H9 (cell line): ENCODE measurements around the gene CCDC177. TPM values are rescaled to one million over a fixed set of nuclear protein-coding genes. Genes with fewer than 3 reads are reported as not detected.

Experiments used
- DNase-seq: peaks from one replicate; pipeline ENCODE4 v3.0.0-alpha.2; 2017
- H2AFZ ChIP-seq: one replicate; pipeline ENCODE4 v1.6.1; 2013; ENCODE audit warnings: mild to moderate bottlenecking, low read length, control low read depth, moderate library complexity
- H2AK5ac ChIP-seq: 2 replicates; pipeline ENCODE4 v1.6.1; 2013; ENCODE audit warnings: low read length, control low read depth, mixed read lengths; ENCODE audit not compliant: insufficient read length
- H2BK120ac ChIP-seq: one replicate; pipeline ENCODE4 v1.6.1; 2013; ENCODE audit warnings: low read depth, mild to moderate bottlenecking, low read length, control low read depth, inconsistent platforms; ENCODE audit not compliant: poor library complexity, severe bottlenecking
- H2BK12ac ChIP-seq: 2 replicates; pipeline ENCODE4 v1.6.1; 2013; ENCODE audit warnings: low read length, control low read depth, mixed read lengths, low read depth; ENCODE audit not compliant: insufficient read length
- H2BK15ac ChIP-seq: 2 replicates; pipeline ENCODE4 v1.6.1; 2013; ENCODE audit warnings: low read depth, low read length, control low read depth
- H2BK20ac ChIP-seq: one replicate; pipeline ENCODE4 v1.6.1; 2013; ENCODE audit warnings: low read depth, mild to moderate bottlenecking, low read length, control low read depth, inconsistent platforms; ENCODE audit not compliant: poor library complexity, severe bottlenecking
- H2BK5ac ChIP-seq: 2 replicates; pipeline ENCODE4 v1.6.1; 2013; ENCODE audit warnings: low read length, control low read depth, mixed read lengths; ENCODE audit not compliant: insufficient read length
- H3K14ac ChIP-seq: 2 replicates; pipeline ENCODE4 v1.6.1; 2013; ENCODE audit warnings: low read length, control low read depth; ENCODE audit not compliant: insufficient read depth
- H3K18ac ChIP-seq: 2 replicates; pipeline ENCODE4 v1.6.1; 2013; ENCODE audit warnings: low read depth, mild to moderate bottlenecking, mixed read lengths, low read length, control low read depth; ENCODE audit not compliant: insufficient read length
- H3K23ac ChIP-seq: 2 replicates; pipeline ENCODE4 v1.6.1; 2013; ENCODE audit warnings: low read length, control low read depth, mixed read lengths, low read depth; ENCODE audit not compliant: insufficient read length
- H3K23me2 ChIP-seq: 2 replicates; pipeline ENCODE4 v1.6.1; 2013; ENCODE audit warnings: low read depth, mild to moderate bottlenecking, mixed read lengths, low read length, control low read depth; ENCODE audit not compliant: insufficient read length, poor library complexity, severe bottlenecking
- H3K27ac ChIP-seq: 2 replicates; pipeline ENCODE4 v1.5.1; 2013; ENCODE audit warnings: low read length, control low read depth, mixed read lengths, low read depth; ENCODE audit not compliant: insufficient read length
- H3K27me3 ChIP-seq: 2 replicates; pipeline ENCODE4 v1.6.1; 2013; ENCODE audit warnings: low read length, control low read depth, inconsistent platforms; ENCODE audit not compliant: insufficient read depth
- H3K4ac ChIP-seq: 2 replicates; pipeline ENCODE4 v1.6.1; 2013; ENCODE audit warnings: low read depth, mild to moderate bottlenecking, control low read depth, inconsistent platforms, low read length, moderate library complexity
- H3K4me1 ChIP-seq: 2 replicates; pipeline ENCODE4 v1.6.1; 2013; ENCODE audit warnings: low read length, control low read depth, inconsistent platforms; ENCODE audit not compliant: insufficient read depth
- H3K4me2 ChIP-seq: 2 replicates; pipeline ENCODE4 v1.6.1; 2013; ENCODE audit warnings: low read length, control low read depth, mixed read lengths; ENCODE audit not compliant: insufficient read length, insufficient read depth
- H3K56ac ChIP-seq: 2 replicates; pipeline ENCODE4 v1.6.1; 2013; ENCODE audit warnings: low read depth, mild to moderate bottlenecking, mixed read lengths, low read length, control low read depth; ENCODE audit not compliant: insufficient read length
- H3K79me1 ChIP-seq: 2 replicates; pipeline ENCODE4 v1.6.1; 2013; ENCODE audit warnings: low read depth, mild to moderate bottlenecking, moderate library complexity, low read length, control low read depth, inconsistent platforms; ENCODE audit not compliant: insufficient read depth, poor library complexity, severe bottlenecking
- H3K79me2 ChIP-seq: 2 replicates; pipeline ENCODE4 v1.6.1; 2013; ENCODE audit warnings: low read length, control low read depth, inconsistent platforms; ENCODE audit not compliant: insufficient read depth
- H3K9ac ChIP-seq: 2 replicates; pipeline ENCODE4 v1.6.1; 2013; ENCODE audit warnings: low read length, control low read depth, mixed read lengths; ENCODE audit not compliant: insufficient read length; ENCODE audit errors: extremely low read depth
- H3K9me3 ChIP-seq: one replicate; pipeline ENCODE4 v1.6.1; 2013; ENCODE audit warnings: low read depth, low read length, inconsistent platforms; ENCODE audit not compliant: control insufficient read depth
- H3T11ph ChIP-seq: one replicate; pipeline ENCODE4 v1.6.1; 2013; ENCODE audit warnings: mild to moderate bottlenecking, low read length, control low read depth, inconsistent platforms
- H4K20me1 ChIP-seq: one replicate; pipeline ENCODE4 v1.6.1; 2013; ENCODE audit not compliant: control insufficient read depth, insufficient read length, insufficient read depth
- H4K5ac ChIP-seq: 2 replicates; pipeline ENCODE4 v1.6.1; 2013; ENCODE audit warnings: low read depth, mild to moderate bottlenecking, mixed read lengths, low read length, control low read depth; ENCODE audit not compliant: insufficient read length
- H4K8ac ChIP-seq: replicated peaks from 2 replicates; pipeline ENCODE4 v1.6.1; 2013; ENCODE audit warnings: low read length, control low read depth, mixed read lengths, low read depth; ENCODE audit not compliant: insufficient read length
- H4K91ac ChIP-seq: 2 replicates; pipeline ENCODE4 v1.6.1; 2013; ENCODE audit warnings: low read depth, mild to moderate bottlenecking, moderate library complexity, mixed read lengths, low read length, control low read depth; ENCODE audit not compliant: insufficient read length
- H3K27ac Mint-ChIP-seq, 3 experiments: 2 replicates in 2 of 3; 3 replicates in 1 of 3; pipeline ENCODE4 v1.8.0; 2020 to 2021; ENCODE audit warnings: mixed read lengths in 3 of 3, mild to moderate bottlenecking in 1 of 3, moderate library complexity in 1 of 3
- H3K27me3 Mint-ChIP-seq: 2 replicates; pipeline ENCODE4 v1.8.0; 2021; ENCODE audit warnings: low read depth, mild to moderate bottlenecking, moderate library complexity, mixed read lengths
- H3K36me3 Mint-ChIP-seq, 3 experiments: 2 replicates in 2 of 3; 3 replicates in 1 of 3; pipeline ENCODE4 v1.8.0; 2020 to 2021; ENCODE audit warnings: low read depth in 3 of 3, mixed read lengths in 3 of 3; ENCODE audit not compliant: insufficient read depth in 1 of 3
- H3K4me1 Mint-ChIP-seq, 2 experiments: 2 replicates each; pipeline ENCODE4 v1.8.0; 2020; ENCODE audit warnings: mixed read lengths in 2 of 2
- H3K4me3 Mint-ChIP-seq, 2 experiments: 2 replicates in 1 of 2; 3 replicates in 1 of 2; pipeline ENCODE4 v1.8.0; 2020 to 2021; ENCODE audit warnings: mild to moderate bottlenecking in 2 of 2, mixed read lengths in 2 of 2, moderate library complexity in 1 of 2
- H3K9me3 Mint-ChIP-seq, 2 experiments: 2 replicates in 1 of 2; 3 replicates in 1 of 2; pipeline ENCODE4 v1.8.0; 2020; ENCODE audit warnings: mild to moderate bottlenecking in 2 of 2, mixed read lengths in 2 of 2, moderate library complexity in 1 of 2
- CTCF ChIP-seq: fragments of 200-600 bp; sonication (generic); conservative IDR thresholded peaks from 3 replicates; pipeline ENCODE4 v1.8.0; 2021; ENCODE audit warnings: antibody characterized with exemption, mild to moderate bottlenecking
- WGBS: extraction: QIAGEN DNeasy Blood & Tissue Kit; methylation state at CpG from one replicate; pipeline ENCODE4 v1.1.7; 2013; ENCODE audit warnings: missing lambda C conversion rate, low lambda C conversion rate, mixed read lengths; ENCODE audit not compliant: insufficient read length; ENCODE audit errors: extremely low coverage; 5-methylcytosine and 5-hydroxymethylcytosine counted together
- total RNA-seq: library from RNA; stranded (reverse); gene quantifications from 2 replicates; pipeline ENCODE4 v1.2.1, GENCODE V29; 2021

CCDC177 gene
- total RNA-seq, 1 experiment from 2014 or later = 6.1 TPM

- Histone ChIP-seq H3K4me1 (no peaks in the 10 kb centered on the region), H2BK5ac (no peak overlapping the region), H2AK5ac (no peak overlapping the region), H3K4me2 (no peak overlapping the region), H2BK20ac (no peak overlapping the region), H3K27ac (no peak overlapping the region), H3K23me2 (no peaks in the 10 kb centered on the region), H3K79me1 (no peaks in the 10 kb centered on the region), H3K9me3 (no peaks in the 10 kb centered on the region), H3K79me2 (no peaks in the 10 kb centered on the region), H3T11ph (no peak overlapping the region), H4K8ac (peak overlapping the region; percentile 17), H3K18ac (no peak overlapping the region), H3K23ac (no peak overlapping the region), H2BK12ac (no peak overlapping the region), H4K20me1 (no peaks in the 10 kb centered on the region), H3K9ac (no peak overlapping the region), H3K27me3 (no peaks in the 10 kb centered on the region), H2AFZ (no peak overlapping the region), H3K14ac (peak overlapping the region; percentile 16; the same call in 1 of the 2 replicates), H4K5ac (no peak overlapping the region), H2BK120ac (no peak overlapping the region), H3K56ac (no peak overlapping the region), H2BK15ac (no peak overlapping the region), H4K91ac (no peak overlapping the region), H3K4ac (no peak overlapping the region)
- Mint-ChIP-seq H3K9me3 (no peaks in the 10 kb centered on the region), H3K27me3 (peaks cover 11% of the 10 kb centered on the region), H3K4me3 (no peak overlapping the region), H3K36me3 (no peaks in the 10 kb centered on the region), H3K4me1 (peaks cover 0 to 2% of the 10 kb centered on the region in 2 experiments; a peak in 2 of 4 replicates), H3K27ac (peak overlapping the region in 1 of 3 experiments; percentile 18; a peak in 1 of 7 replicates)
- WGBS = no CpG with 5 or more reads among the region's 5 CpGs
- no peak for TF ChIP-seq CTCF
- DNase-seq = no peak
These were observed 45.7 kb downstream of the CCDC177 start for GRCh38 chr14:69528930-69529329.
